NCI-H345 treated with DMSO at 0.1 percent for 48 hours (cell line): ENCODE results near the gene PTPN2.

ENCODE experiments used
- DNase-seq: peaks from one replicate; lab custom pipeline; 2025; ENCODE audit not compliant: unreplicated experiment; lab: John Stamatoyannopoulos, UW

Gene PTPN2

GRCh38 chr18:12828116-12829051 lies 55.7 kb downstream of the PTPN2 start:
- no peak for DNase-seq

GRCh38 chr18:12827588-12827987 lies 56.4 kb downstream of the PTPN2 start:
- DNase-seq, result no peak

GRCh38 chr18:12825230-12825629 lies 58.8 kb downstream of the PTPN2 start:
- DNase-seq, result no peak

GRCh38 chr18:12823892-12824291 lies 60.1 kb downstream of the PTPN2 start:
- no peak for DNase-seq

GRCh38 chr18:12821408-12821807 lies 62.6 kb downstream of the PTPN2 start:
- no peak for DNase-seq

- no peak for DNase-seq
Observed at GRCh38 chr18:12820506-12820905, 63.5 kb downstream of the PTPN2 start.

- DNase-seq, result no peak
Observed at GRCh38 chr18:12819841-12820240, 64.2 kb downstream of the PTPN2 start.

- no peak for DNase-seq
Observed at GRCh38 chr18:12819322-12819721, 64.7 kb downstream of the PTPN2 start.

GRCh38 chr18:12818243-12818642 lies 65.8 kb downstream of the PTPN2 start:
- no peak for DNase-seq

- DNase-seq, result no peak
Observed at GRCh38 chr18:12816451-12816850, 67.6 kb downstream of the PTPN2 start.

GRCh38 chr18:12811191-12811950 lies 72.7 kb downstream of the PTPN2 start:
- DNase-seq, result no peak

GRCh38 chr18:12803069-12803936 lies 80.7 kb downstream of the PTPN2 start:
- DNase-seq, result no peak

- no peak for DNase-seq
Observed at GRCh38 chr18:12802538-12802937, 81.5 kb downstream of the PTPN2 start.

- no peak for DNase-seq
Observed at GRCh38 chr18:12796448-12796847, 87.6 kb downstream of the PTPN2 start.

- DNase-seq, result no peak
Observed at GRCh38 chr18:12791610-12792009, 92.4 kb downstream of the PTPN2 start.

GRCh38 chr18:12786669-12787068 lies 97.4 kb downstream of the PTPN2 start:
- no peak for DNase-seq

GRCh38 chr18:12783524-12783923 lies 100.5 kb downstream of the PTPN2 start:
- DNase-seq, result no peak

- DNase-seq, result no peak
Observed at GRCh38 chr18:12782521-12782920, 101.5 kb downstream of the PTPN2 start.

GRCh38 chr18:12779456-12779855 lies 104.6 kb downstream of the PTPN2 start:
- DNase-seq, result no peak

GRCh38 chr18:12779043-12779442 lies 105.0 kb downstream of the PTPN2 start:
- no peak for DNase-seq

- DNase-seq, result no peak
Observed at GRCh38 chr18:12777500-12777944, 106.5 kb downstream of the PTPN2 start.
